Measurements from ENCODE around the gene MLLT10.
A peak's percentile ranks its signal among the peaks of the same experiment; 100 is the strongest.
"Not testable (repeated sequence)": the region's sequence is repeated elsewhere in the genome, so short reads cannot be mapped to it uniquely, and the experiment has no call there.

Gene MLLT10

DNA sequence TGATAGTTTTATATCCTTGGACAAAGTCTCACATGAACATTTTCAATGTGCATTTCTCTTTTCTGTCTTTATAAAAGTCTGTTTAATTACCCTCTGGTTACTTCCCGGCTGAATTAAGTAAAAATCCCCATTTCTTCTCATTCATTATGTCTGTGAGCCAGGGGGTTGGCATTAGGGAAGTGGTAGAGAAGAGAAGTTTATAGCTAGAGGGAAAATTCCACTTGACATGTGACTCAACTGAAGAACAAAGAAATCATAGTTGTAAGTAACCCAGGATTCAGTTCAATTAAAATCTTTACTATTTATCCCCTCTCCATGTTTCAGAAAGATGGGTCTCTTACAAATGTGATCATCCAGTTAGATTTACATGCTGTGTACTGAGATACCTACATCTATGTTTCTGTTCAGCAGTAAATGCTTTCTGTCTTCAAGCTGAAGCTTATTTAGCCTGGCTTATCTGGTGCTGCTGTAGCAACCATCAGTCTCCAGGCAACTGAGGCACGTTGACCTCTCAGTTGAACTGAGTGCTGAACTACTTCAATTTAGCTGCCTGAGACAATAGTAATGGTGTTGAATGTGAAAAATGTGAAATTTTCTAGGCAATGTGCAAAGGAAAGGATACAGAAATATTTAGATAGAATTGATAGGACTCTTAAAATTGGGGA lies 181.6 kb downstream of the MLLT10 start:
- H3K4me3 ChIP-seq (ENCODE audit: low read depth, low read length), result no peak overlapping the region
- TF ChIP-seq, protein P1, sequence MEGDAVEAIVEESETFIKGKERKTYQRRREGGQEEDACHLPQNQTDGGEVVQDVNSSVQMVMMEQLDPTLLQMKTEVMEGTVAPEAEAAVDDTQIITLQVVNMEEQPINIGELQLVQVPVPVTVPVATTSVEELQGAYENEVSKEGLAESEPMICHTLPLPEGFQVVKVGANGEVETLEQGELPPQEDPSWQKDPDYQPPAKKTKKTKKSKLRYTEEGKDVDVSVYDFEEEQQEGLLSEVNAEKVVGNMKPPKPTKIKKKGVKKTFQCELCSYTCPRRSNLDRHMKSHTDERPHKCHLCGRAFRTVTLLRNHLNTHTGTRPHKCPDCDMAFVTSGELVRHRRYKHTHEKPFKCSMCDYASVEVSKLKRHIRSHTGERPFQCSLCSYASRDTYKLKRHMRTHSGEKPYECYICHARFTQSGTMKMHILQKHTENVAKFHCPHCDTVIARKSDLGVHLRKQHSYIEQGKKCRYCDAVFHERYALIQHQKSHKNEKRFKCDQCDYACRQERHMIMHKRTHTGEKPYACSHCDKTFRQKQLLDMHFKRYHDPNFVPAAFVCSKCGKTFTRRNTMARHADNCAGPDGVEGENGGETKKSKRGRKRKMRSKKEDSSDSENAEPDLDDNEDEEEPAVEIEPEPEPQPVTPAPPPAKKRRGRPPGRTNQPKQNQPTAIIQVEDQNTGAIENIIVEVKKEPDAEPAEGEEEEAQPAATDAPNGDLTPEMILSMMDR (conservative IDR thresholded peaks at IDR 0.05; ENCODE audit: low read depth, low read length), result no peak
- peak; percentile 28 for DNase-seq (ENCODE audit: low read depth)

DNA sequence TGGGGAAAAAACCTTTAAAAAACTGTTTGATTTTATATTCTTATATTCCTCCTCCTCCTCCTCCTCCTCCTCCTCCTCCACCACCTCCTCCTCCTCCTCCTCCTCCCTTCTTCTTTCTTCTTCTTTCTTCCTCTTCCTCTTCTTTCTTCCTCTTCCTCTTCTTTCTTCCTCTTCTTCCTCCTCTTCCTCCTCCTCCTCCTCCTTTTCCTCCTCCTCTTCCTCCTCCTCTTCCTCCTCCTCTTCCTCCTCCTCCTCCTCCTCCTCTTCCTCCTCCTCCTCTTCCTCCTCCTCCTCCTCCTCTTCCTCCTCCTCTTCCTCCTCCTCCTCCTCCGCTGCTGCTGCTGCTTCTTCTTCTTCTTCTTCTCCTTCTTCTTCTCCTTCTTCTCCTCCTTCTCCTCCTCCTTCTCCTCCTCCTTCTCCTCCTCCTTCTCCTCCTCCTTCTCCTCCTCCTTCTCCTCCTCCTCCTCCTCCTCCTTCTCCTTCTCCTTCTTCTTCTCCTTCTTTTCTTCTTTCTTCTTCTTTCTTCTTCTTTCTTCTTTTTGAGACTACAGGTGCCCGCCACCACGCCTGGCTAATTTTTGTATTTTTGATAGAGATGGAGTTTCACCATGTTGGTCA lies 183.5 kb downstream of the MLLT10 start:
- not testable (repeated sequence) for DNase-seq (ENCODE audit: low read depth); H3K4me3 ChIP-seq (ENCODE audit: low read depth, low read length)

DNA sequence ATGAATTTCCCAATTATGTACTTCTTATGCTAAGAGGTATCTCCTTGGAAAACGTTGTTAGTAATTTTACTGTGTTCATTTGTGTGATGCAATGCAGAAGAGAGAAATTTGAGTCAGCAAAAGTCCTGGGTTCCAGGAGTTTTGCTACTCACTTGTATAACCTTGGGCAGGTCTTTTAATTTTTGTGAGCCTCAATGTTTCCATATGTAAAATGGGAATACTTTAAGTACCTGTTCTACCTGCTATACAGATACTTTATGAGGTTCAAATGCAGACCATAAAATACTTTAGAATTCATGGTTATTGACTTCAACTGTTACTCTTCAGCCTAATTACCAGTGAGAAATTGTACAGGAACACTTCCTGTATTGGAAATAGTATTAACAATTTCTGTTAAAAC lies 185.5 kb downstream of the MLLT10 start:
- no peak for DNase-seq (ENCODE audit: low read depth)
- TF ChIP-seq, protein P1 (conservative IDR thresholded peaks at IDR 0.05; ENCODE audit: low read depth, low read length), result no peak

DNA sequence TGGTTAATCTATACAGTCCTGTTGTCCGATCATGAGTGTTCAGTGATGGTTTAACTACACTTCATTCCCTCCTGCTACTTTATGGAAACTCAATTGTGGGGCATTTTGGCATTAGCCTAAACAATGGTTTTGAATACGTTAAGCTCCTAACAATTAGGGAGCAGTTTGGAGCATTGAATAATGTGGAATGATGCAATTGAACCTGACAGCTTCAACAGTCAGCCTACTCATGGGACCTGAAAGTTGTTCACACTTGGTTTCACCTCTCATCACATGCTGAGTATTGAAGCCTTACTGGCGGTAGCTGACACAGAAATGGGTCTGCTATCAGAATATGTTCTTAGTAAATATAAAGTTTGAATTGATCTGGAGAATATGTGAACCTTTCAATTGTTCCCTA lies 186.1 kb downstream of the MLLT10 start:
- no peak overlapping the region for H3K4me3 ChIP-seq (ENCODE audit: low read depth, low read length)
- TF ChIP-seq, protein P1 (conservative IDR thresholded peaks at IDR 0.05; ENCODE audit: low read depth, low read length), result no peak
- DNase-seq (ENCODE audit: low read depth), result peak; percentile 61

More for the DNA sequence above, 185.5 kb downstream of the MLLT10 start:
- no peak overlapping the region for H3K4me3 ChIP-seq (ENCODE audit: low read depth, low read length)

DNA sequence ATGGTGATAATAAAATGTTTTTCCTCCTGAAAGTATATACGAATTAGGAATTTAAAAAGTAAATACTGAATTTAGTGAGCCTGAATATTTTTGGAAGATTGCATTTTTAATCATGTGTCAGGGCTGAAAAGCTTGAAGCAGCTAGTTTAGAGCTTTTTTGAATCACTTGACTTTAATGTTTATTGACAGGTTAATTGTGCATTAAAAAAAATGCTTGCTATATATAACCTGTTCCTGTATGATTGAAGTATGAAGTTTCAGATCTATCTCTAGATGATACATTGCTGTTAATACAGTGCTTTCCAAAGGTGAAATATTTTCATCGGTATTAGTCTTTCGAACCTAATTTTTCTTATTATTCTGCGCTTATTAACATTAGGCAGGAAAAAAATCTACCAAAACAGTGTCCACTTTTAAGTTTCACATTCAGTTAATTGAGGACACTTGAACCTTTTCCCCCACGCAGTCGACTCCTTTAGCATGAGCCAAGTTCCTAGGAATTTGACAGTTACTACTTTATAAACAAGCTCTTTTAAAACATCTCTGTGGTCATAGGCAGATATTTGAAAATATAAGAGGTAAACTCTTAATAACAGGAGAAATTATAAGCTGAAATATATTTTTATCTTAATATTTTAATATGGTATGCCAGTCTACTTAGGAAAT lies 187.1 kb downstream of the MLLT10 start:
- TF ChIP-seq, protein P1 (conservative IDR thresholded peaks at IDR 0.05; ENCODE audit: low read depth, low read length), result no peak
- no peak overlapping the region for H3K4me3 ChIP-seq (ENCODE audit: low read depth, low read length)
- peak; percentile 74 for DNase-seq (ENCODE audit: low read depth)

DNA sequence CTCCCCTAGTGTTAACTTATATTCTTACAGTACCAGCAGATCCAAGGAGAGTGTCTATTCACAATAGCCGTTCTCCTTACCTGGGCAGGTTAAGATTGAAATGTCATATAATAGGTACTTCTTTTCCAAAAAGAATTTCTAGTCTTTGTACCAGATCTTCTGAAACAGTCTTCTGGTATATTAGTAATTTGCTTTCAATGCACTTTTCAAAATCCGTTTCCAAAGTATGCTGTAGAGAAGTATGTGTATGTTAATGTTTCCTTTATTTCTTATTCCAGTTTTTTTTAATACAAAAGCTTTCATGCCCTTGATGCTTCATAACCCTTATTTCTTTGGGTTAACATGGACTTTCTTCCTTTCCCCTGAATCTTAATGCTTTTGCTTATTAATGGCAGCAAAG lies 188.2 kb downstream of the MLLT10 start:
- no peak for DNase-seq (ENCODE audit: low read depth)
- TF ChIP-seq, protein P1 (conservative IDR thresholded peaks at IDR 0.05; ENCODE audit: low read depth, low read length), result no peak
- no peak overlapping the region for H3K4me3 ChIP-seq (ENCODE audit: low read depth, low read length)

DNA sequence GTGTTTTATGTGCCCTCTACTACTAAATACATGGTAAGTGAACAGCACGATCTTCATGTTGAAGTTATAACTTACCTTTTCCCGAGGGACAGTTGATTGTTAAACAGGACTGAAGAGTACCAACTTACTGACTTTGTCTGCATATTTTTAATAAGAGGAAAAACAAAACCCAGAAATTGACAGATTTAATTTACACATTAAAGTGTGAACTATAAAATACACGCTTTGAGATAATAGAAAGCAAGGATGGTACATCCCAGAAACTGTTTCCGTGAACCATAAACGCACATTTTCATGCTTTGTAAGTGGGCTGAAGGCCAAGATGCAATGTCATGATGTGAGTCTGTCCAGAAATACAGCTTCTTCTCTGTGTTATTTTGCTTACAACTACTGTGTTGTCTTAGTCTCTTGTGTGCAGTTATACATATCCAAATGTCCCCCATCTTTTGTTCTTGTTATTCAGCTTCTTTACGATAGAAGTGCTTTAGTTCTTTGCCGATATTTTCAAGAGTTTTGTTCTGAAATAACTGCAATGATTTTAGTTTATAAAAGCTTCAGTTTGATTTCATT lies 190.1 kb downstream of the MLLT10 start:
- TF ChIP-seq, protein P1 (conservative IDR thresholded peaks at IDR 0.05; ENCODE audit: low read depth, low read length), result no peak
- DNase-seq (ENCODE audit: low read depth), result peak; percentile 45

More for the DNA sequence above, 190.1 kb downstream of the MLLT10 start:
- H3K4me3 ChIP-seq (ENCODE audit: low read depth, low read length), result no peak overlapping the region

All from choroid plexus epithelial cell (primary cell).